ENCODE results near the gene NGEF.
"Not testable (repeated sequence)": the region's sequence is repeated elsewhere in the genome, so short reads cannot be mapped to it uniquely, and the experiment has no call there.

The NGEF gene, protein sequence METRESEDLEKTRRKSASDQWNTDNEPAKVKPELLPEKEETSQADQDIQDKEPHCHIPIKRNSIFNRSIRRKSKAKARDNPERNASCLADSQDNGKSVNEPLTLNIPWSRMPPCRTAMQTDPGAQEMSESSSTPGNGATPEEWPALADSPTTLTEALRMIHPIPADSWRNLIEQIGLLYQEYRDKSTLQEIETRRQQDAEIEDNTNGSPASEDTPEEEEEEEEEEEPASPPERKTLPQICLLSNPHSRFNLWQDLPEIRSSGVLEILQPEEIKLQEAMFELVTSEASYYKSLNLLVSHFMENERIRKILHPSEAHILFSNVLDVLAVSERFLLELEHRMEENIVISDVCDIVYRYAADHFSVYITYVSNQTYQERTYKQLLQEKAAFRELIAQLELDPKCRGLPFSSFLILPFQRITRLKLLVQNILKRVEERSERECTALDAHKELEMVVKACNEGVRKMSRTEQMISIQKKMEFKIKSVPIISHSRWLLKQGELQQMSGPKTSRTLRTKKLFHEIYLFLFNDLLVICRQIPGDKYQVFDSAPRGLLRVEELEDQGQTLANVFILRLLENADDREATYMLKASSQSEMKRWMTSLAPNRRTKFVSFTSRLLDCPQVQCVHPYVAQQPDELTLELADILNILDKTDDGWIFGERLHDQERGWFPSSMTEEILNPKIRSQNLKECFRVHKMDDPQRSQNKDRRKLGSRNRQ

DNA sequence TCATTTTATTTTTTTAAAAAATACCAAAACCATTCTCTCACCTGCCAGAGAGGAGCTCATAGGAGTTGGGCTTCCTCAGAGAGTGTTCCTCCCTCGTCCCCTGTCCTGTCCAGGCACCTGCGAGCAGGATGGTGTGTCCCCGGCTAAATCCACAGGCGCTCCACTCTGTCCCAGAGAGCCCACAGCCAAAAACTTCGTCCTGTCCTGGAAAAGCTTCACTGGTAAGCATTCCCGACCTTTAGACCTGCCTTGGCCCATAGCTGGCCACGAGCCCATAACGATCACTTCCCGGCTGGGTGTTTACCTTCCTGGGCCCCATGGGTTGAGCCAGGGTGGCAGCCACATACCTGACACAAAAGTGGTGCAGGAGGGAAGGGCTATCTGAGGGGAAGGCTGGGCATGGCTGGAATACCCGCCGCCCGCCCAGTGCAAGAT lies at the start of gene NGEF:
Gene NGEF, minus strand, starts transcription at position 230 of the 435 bp plus-strand sequence. CDS start 38,366 bp downstream, outside the sequence.
- DNase-seq (ENCODE audit: low read depth, low spot score), result no peak

DNA sequence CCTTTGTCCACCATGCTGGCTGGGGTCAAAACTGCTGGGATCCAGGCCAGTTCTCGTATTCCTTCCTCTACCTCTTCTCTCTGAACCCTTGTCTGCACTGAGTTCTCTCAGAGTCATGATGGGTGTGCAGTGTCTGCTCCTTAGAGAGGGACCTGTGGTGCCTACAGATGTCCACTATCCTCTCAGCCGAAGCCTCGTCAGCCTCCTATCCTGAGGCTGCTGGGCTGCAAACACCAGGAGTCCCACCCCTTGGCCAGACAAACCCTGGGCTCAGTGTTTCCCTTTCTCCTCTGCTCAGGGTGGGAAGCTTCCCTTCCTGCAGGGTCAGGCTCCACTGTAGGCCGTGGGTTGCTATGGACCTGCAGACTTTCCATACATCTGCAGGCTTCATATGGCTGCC lies 49.4 kb upstream of the NGEF start:
- no peak for DNase-seq (ENCODE audit: low read depth, low spot score)

DNA sequence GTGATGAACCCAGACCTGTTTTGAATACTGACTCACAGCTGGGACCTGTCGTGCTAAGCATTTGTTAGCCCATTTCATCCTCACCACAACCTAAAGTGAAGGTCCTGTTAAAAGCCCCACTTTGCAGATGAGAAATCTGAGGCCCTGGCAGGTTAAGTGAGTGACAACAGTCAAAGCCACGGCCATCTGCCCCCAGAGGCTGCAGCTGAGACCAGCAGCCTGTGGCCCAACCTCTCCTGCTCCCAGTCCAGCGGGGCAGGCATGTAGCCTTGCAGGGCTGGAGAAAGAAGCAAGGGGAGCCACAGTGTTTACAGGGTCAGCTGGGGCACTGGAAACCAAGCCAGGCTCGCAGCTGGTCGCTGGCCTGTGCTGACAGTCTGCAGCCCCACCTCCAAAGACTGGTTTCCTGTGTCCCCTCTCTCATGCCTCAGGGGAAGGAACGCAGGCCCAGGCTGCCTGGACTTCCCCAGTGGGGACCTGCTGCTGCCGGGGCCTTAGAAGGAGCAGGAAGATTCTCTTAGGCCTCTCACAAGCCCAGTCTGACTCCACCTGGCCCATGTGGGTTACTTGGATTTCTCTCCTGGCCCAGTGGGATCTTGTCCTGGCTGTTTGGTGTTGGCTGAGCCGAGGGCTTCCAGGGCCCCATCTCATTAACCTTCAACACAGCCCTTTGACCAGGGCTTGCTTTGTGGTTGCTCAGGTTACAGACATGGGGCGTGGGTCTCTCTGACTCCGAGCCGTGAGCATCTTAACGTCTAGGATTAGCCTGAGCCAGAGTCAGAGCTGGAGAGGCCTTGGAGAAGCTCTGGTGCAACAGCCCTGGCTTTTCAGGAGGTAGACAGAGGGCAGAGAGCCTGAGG lies 48.8 kb upstream of the NGEF start:
- DNase-seq (ENCODE audit: low read depth, low spot score), result no peak

DNA sequence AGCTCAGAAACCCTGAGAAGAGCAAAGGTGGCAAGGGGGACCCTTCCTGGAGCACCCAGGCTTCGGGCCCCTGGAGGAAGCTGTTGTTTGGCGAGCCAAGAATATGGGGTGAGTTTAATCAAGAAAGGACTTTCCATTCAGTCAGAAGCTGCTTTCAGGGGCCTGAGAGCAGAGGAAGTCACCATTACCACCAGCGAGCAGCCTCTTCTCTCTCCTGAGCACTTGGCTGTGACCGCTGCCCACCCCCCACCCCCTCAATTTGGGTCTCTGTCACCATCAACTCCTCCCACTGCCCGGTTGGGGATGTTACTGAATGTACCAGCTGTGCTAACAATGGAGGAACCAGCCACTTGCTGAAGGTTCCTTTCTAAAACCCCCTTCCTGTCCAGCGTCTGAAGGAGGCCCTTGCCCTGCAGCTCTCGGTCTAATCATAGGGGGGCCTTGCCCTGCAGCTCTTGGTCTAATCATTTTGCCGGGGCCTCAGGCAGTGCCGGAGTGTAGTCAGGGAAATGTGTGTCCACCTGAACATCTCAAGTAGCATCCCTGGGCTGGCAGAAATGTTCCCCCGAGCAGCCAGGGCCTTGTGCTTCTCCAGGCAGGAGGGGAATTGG lies 48.0 kb upstream of the NGEF start:
- DNase-seq (ENCODE audit: low read depth, low spot score), result no peak

DNA sequence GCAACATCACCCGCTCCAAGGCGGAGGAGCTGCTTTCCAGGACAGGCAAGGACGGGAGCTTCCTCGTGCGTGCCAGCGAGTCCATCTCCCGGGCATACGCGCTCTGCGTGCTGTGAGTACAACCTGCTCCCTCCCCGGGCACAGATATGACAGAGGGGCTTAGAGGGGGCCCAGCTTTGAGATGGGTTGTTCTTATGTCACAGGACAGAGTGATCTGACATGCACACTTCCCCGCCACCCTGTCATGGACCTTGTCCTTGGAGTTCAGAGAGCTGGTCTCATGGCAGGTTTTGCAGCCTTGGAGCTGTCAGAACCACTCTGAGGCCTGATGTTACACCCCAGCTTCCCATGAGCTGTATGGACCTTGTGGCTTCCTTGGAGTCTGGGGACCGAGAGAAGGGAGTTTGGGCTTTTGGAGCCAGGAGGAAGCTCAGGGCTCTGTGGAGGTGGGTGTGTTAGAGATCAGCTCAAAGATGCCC lies 47.5 kb upstream of the NGEF start:
- no peak for DNase-seq (ENCODE audit: low read depth, low spot score)

DNA sequence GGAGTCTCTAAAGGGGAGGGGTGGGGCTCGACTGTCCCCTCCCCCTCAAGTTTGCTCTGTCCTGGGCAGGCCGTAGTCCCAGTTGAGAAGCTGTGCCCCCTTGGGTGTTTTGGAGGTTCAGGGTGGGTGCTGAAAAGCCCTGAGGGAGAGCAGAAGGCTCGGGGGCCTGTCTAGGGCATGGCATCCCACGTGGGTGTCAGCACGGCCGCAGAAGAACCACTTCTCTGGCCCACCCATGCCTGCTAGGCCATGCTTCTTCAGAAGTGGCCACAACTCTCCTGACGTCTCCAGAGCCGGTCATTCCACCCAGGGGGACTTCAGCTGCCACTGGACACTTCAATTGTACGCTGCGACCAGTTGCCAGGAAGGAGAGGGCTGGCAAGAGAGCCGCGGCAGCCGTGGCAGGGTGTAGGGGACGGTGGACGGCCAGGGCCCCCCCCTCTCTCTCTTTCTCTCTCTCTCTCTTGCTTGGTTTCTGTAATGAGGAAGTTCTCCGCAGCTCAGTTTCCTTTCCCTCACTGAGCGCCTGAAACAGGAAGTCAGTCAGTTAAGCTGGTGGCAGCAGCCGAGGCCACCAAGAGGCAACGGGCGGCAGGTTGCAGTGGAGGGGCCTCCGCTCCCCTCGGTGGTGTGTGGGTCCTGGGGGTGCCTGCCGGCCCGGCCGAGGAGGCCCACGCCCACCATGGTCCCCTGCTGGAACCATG lies 46.9 kb upstream of the NGEF start, which contains the start of gene INPP5D:
Gene INPP5D, plus strand, starts transcription at position 546 of the 704 bp plus-strand sequence. Its CDS starts 137 bp downstream, at position 683.
- DNase-seq (ENCODE audit: low read depth, low spot score), result no peak

DNA sequence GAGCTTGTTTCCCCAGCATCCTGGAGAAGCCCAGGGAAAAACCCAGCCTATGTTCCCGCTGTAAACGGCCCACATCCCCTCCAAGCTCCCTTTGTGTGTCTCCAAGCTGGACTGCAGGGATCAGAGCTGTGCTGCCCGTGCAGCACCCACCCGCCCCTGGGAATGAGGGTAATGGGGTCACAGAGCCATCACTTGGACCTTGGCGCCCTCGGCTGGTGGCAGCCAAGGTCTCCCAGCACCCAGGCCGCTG lies 46.4 kb upstream of the NGEF start:
- DNase-seq (ENCODE audit: low read depth, low spot score), result no peak

DNA sequence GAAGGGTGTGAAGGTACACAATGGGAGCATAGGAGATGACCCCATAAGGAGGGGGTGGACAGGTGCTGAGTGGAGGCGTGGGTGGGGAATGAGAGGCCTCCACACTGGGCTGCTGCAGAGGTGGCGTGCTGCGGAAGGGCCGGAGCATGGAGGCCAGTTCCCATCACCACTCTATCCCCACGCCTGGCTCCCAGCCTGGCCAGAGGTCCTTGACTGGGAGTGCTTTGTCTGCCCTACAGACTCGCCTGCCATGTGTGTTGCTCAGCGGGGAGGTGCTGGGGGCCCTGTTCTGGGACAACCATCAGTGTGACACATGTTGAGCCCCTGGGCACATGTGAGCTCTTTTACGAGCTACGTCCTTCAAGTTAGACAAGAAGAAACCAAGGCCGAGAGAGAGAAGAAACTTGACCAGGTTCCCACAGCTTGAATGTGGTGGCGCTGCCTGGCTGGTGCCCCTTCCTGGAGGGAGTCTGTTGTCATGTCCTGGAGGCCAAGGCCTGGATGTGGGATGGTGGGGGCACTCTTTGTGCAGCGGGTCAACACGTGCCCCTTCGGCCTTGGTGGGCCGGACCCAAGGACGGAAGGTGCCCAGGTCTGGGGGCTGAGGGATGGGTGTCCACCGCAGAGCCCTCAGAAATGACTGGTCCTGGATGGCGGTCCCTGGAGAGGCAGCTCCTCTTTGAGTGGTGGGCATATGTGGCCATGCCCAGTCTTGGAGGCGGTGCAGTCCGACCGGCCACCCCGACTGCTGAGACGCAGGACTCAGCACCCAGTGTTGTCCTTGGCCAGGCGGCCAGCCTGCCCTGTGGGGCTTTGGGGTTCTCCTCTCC lies 45.9 kb upstream of the NGEF start:
- DNase-seq (ENCODE audit: low read depth, low spot score), result no peak

DNA sequence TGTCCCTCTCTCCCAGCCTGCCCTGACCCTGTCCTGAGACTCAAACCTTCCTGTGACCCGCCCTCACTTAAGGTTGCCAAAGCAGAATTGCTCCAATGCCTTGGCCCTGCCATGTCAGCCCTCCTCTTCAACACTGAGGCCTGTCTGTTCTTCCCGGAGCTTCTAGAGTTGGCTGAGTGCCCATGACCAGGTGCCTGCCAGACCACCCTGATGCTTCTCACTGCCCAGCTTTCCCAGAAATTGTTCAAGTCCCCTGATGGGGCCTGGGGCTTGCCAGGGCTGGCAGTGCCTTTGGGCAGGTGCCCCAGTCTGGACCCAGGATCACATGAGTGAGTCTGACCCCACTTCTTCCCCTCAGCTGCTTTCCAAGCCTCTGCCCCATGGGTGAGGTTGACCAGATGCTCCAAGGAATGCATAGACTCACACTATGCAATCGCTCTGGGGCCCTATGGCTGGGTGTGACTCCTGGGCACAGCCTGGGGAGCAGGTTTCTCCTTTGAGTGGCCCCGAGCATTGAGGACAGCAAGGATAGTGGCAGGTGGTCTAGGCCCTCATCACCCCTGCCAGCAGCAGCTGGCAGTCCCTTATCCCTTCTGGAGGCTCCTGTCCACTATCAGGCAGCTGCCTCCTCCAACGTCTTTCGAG lies 44.0 kb upstream of the NGEF start:
- DNase-seq (ENCODE audit: low read depth, low spot score), result no peak

DNA sequence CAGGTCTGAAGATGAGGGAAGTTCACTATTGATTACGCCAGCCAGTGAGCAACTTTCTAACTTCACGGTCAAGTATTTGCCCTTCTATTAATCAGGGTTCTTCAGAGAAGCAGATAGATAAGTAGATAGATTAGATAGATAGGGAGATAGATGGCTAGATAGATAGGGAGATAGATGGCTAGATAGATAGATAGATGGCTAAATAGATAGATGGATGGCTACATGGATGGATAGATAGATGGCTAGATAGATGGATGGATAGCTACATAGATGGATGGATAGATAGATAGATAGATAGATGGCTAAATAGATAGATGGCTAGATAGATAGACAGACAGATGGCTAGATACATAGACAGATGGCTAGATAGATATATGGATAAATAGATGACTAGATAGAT lies 42.3 kb upstream of the NGEF start:
- no peak for DNase-seq (ENCODE audit: low read depth, low spot score)

DNA sequence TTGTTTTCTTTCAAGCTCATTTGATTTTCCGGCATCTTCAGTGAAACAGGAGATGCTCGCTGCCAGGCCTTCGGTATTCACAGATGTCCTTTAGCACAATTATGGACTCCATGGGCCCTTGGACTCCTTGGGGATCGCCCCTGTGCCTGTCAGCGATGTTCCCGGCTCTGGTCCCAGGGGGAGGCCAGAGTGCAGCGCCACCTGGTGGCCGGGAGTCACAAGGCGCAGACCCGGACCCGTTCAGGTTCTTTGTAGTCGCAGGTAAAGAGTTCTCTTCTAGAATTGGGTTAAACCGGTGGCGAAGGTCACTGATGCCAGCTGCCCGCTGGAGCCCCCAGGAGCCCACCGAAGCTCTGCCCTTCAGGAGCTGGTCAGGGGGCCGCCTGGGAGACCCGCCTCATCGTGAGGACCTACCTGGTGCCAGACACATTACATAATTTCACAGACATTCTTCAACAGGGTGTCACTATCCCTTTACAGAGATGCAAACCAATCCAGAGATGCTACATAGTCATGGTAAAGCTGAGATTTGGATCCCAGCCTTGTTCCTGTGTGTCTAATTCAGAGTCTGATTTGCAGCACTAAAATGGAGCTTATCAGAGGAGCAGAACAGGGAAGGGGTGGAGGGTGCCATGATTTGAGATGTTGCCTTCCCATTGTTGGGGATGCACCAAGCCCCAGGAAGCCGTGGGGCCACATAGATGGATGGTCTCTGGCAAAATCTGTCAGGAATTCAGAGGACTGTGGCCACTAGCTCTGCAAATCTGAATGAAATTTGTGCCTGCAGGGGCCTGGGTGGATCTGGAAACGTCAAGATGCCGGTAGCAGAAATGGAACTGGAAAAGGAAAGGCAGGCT lies 41.1 kb upstream of the NGEF start:
- DNase-seq (ENCODE audit: low read depth, low spot score), result no peak

DNA sequence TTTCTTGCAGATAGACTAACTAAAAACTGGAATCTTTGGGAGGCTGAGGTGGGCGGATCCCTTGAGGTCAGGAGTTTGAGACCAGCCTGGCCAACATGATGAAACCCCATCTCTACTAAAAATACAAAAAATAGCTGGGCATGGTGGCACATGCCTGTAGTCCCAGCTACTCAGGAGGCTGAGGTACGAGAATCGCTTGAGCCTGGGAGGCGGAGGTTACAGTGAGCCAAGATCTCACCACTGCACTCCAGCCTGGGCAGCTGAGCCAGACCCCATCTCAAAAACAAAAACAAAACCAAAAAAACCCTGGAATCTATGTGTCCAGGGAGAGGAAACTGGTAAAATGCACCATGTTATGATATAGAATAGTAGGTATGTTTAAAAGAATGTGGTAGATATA lies 39.5 kb upstream of the NGEF start:
- DNase-seq (ENCODE audit: low read depth, low spot score), result not testable (repeated sequence)

DNA sequence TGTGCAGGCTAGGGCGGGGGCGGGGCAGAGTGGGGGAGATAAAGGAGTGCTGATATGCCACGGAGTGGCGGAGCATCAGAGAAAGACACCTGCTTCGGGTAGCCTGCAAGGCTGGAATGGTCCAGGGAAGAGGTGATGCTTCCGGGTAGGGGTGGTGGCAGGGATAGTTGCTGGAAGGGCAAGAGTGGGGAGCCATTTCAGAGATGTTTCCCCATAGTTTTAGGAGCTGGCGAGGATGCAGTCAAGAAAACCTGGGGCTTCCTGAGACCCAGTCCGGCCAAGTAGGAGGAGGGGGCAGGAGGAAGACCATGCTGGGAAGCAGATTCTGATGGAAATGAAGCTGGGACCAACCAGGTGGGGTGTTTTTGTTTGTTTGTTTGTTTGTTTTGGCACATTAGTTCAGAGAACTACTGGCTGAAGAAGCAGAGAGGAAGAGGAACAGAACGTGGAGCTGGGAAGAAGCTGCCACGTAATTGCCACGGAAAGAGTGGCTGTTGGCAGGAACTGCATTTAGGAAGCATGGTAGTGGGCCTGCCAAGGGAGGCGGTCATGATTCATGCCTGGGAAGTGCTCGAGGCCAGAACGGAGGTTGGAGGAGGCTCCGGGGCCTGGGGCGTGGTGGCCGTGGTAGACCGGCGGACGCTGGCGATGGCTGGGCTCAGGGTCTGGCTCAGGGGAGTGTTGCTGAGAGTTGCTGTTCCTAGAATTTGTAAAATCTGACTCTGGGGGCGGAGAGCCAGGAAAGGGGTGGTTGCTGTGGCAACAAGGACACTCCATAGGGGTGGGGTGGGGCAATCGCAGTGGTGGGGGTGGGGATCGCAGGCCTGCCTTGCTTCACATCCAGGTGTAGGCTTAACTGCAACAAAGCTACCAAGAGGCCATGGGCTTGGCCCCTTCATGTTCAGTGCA lies 38.4 kb upstream of the NGEF start:
- peak; percentile 71 for DNase-seq (ENCODE audit: low read depth, low spot score)

DNA sequence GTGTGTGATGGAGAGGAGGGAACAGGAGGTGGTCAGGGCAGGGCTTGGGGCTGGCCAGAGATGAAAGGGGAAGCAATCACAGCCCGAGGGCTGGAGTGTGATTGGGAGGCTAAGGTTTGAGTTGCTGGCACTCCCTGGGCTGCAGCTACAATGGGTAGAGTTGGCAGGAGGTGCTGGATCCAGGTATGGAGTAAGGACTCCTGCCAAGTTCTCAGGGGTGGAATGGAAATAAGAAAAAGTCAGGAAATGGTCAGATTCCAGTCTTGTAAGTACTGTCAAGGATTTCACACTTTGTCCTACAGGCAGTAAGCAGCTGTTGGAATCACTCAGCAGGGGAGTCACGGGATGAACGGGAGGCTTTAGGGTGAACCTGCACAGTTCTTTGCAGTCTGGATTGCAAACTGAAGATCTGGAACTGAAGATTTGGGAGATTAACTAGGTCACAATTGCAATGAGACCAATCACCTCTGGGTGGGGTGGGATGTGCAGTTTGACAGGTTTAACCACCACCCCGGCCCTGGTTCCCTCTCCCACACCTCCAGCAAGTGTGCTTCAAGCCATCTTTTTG lies 36.2 kb upstream of the NGEF start:
- no peak for DNase-seq (ENCODE audit: low read depth, low spot score)

DNA sequence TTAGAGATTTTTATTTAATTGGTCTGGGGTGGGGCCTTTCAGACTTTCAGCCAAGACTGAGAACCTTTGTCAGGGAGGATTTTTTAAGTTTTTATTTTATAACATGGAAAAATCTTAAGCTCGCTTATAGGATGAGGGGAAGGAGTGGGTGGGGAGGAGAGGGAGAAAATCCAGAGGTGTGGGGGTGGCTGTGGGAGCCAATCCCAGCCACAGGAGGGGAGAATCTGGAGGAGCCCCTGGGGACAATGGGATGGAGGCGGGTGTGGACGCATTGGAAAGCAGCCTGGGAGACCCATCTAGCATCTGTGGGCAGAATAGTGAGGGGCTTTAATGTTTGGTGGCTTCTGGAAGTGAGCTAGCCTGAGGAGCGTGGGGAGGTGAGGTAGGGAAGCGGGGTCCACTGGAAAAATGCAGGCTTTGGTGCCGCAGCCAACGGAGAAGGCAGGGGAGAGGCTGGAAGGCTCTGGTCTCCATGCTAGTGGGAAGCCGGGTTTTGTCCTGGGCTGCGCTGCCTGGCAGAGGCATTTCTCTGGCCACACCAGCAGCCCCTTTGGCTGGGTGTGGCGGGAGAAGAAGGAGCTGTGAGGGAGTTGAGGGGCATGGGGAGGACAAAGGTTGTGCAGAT lies 35.6 kb upstream of the NGEF start:
- no peak for DNase-seq (ENCODE audit: low read depth, low spot score)

DNA sequence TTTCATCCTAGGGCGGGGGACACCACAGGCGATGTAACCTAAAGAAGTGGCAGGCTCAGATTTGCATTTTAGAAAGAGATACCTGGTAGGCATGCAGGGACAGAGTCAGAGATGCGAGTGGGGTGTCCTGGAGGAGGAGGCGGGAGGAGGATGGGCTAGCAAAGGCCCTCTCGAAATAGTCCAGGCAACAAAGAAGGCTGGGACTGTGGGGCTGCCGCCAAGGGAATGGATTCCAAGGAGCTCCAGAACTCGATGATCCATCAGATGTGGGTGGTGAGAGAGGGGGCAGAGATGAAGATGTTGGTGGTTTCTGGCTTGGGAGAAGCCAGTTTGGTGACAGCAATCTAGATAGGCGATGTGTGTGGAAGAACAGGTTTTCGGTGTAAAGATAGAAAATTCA lies 34.6 kb upstream of the NGEF start:
- DNase-seq (ENCODE audit: low read depth, low spot score), result no peak

DNA sequence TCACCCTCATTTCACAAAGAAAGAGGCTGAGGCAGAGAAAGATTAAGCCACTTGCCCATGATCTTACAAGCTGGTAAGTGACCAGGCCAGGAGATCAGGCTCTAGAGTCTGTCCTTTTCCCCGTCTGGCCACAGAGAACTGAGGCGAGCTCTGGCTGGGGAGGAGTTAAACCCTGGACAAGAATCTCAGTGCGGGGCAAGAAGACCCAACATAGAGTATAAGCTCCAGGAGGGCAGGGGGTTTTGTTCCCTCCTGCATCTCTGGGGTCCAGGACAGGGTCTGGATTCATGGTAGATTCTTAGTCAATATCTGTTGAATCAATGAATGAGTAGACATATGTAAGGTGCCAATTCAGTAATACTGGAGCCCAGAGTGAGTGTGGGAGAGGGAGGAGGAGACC lies 34.1 kb upstream of the NGEF start:
- DNase-seq (ENCODE audit: low read depth, low spot score), result no peak

All from iPS DF 19.7 (cell line).